DOHH2 (cell line): Measurements from ENCODE around the gene UROC1.

ENCODE experiments used
- H3F3A ChIP-seq: fragments of 200-600 bp; sonication (generic), shearing (Covaris generic); 2 replicates; pipeline ENCODE4 v1.6.0; 2016; ENCODE audit warnings: antibody characterized with exemption, mild to moderate bottlenecking; ENCODE audit not compliant: control insufficient read depth, insufficient read depth
- H3K27ac ChIP-seq: fragments of 200-600 bp; sonication (generic); 2 replicates; pipeline ENCODE4 v1.5.1; 2014; ENCODE audit warnings: low read depth, mild to moderate bottlenecking, low read length, moderate library complexity
- H3K27me3 ChIP-seq: fragments of 200-600 bp; sonication (generic); 2 replicates; pipeline ENCODE4 v1.6.1; 2014; ENCODE audit warnings: mild to moderate bottlenecking, low read length, mixed read lengths; ENCODE audit not compliant: control insufficient read depth
- H3K36me3 ChIP-seq: fragments of 200-600 bp; sonication (generic); 2 replicates; pipeline ENCODE4 v1.6.1; 2014; ENCODE audit warnings: mild to moderate bottlenecking, low read length, moderate library complexity, mixed read lengths; ENCODE audit not compliant: control insufficient read depth
- H3K4me1 ChIP-seq: fragments of 200-600 bp; sonication (generic); 2 replicates; pipeline ENCODE4 v1.6.1; 2014; ENCODE audit warnings: mild to moderate bottlenecking, low read length, mixed read lengths; ENCODE audit not compliant: control insufficient read depth
- H3K4me2 ChIP-seq: fragments of 200-600 bp; sonication (generic); 2 replicates; pipeline ENCODE4 v1.6.0; 2014; ENCODE audit warnings: mild to moderate bottlenecking, low read length, moderate library complexity
- H3K4me3 ChIP-seq: fragments of 200-600 bp; sonication (generic); 2 replicates; pipeline ENCODE4 v1.5.1; 2014; ENCODE audit warnings: mild to moderate bottlenecking, low read length, mixed read lengths
- H3K79me2 ChIP-seq: fragments of 200-600 bp; sonication (generic); 2 replicates; pipeline ENCODE4 v1.6.1; 2014; ENCODE audit warnings: mild to moderate bottlenecking, low read length, mixed read lengths; ENCODE audit not compliant: control insufficient read depth
- H3K9me2 ChIP-seq: fragments of 200-600 bp; sonication (generic); replicated peaks from 2 replicates; pipeline ENCODE4 v1.6.1; 2014; ENCODE audit warnings: mild to moderate bottlenecking, low read length, mixed read lengths; ENCODE audit not compliant: control insufficient read depth
- H3K9me3 ChIP-seq: fragments of 200-600 bp; sonication (generic); 2 replicates; pipeline ENCODE4 v1.6.1; 2014; ENCODE audit warnings: antibody characterized with exemption, low read length, mixed read lengths; ENCODE audit not compliant: control insufficient read depth, insufficient read depth
- H4K20me1 ChIP-seq: fragments of 200-600 bp; sonication (generic); 2 replicates; pipeline ENCODE4 v1.6.0; 2014; ENCODE audit warnings: low read depth, mild to moderate bottlenecking, antibody characterized with exemption, low read length, moderate library complexity; ENCODE audit not compliant: control insufficient read depth, insufficient read depth
- EZH2phosphoT487 ChIP-seq: fragments of 200-600 bp; sonication (generic); IDR thresholded peaks from 2 replicates; pipeline ENCODE4 v1.6.1; 2017; ENCODE audit warnings: borderline replicate concordance, mild to moderate bottlenecking, antibody characterized with exemption, low read length, moderate library complexity, mixed read lengths
- TF ChIP-seq, protein P1 (sequence below): fragments of 200-600 bp; sonication (generic); IDR thresholded peaks from one replicate; pipeline ENCODE4 v1.5.1; 2014; ENCODE audit warnings: antibody characterized with exemption, mild to moderate bottlenecking, low read depth, low read length; ENCODE audit not compliant: poor library complexity, severe bottlenecking

UROC1 gene

DNA sequence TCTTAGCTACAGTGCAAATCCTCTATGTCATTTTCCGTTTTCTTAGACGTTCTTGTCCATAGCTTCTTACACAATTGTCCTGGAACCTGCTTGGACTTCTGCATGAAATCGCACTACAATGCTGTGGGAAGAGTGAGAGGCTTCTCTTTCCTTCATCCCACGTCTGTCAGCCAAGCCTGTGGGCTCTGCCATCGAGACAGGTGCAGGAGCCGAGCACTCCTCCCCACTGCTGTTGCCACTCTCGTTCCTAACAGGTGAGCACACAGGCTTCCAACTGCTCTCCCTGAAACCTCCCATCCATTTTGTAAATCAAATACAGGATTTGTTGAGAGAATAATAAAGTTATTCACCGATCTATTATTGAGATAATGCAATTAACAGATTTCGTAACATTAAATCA is 65.4 kb downstream of the UROC1 start:
- no peaks in the 10 kb centered on the region for H3K9me3 ChIP-seq
- H3K4me1 ChIP-seq, result no peaks in the 10 kb centered on the region
- H3K9me2 ChIP-seq, result no peaks in the 10 kb centered on the region
- no peak overlapping the region for H3K4me3 ChIP-seq
- no peak overlapping the region for H3K4me2 ChIP-seq
- H4K20me1 ChIP-seq, result 0 out of 2 replicates have a peak, but pooled peaks cover 6% of the 10 kb centered on the region
- H3K36me3 ChIP-seq, result peaks cover 57% of the 10 kb centered on the region
- H3K27ac ChIP-seq, result no peak overlapping the region
- no peaks in the 10 kb centered on the region for H3K27me3 ChIP-seq
- no peaks in the 10 kb centered on the region for H3F3A ChIP-seq
- H3K79me2 ChIP-seq, result peaks cover 20% of the 10 kb centered on the region
- TF ChIP-seq EZH2phosphoT487, result no peak
- TF ChIP-seq, protein P1, sequence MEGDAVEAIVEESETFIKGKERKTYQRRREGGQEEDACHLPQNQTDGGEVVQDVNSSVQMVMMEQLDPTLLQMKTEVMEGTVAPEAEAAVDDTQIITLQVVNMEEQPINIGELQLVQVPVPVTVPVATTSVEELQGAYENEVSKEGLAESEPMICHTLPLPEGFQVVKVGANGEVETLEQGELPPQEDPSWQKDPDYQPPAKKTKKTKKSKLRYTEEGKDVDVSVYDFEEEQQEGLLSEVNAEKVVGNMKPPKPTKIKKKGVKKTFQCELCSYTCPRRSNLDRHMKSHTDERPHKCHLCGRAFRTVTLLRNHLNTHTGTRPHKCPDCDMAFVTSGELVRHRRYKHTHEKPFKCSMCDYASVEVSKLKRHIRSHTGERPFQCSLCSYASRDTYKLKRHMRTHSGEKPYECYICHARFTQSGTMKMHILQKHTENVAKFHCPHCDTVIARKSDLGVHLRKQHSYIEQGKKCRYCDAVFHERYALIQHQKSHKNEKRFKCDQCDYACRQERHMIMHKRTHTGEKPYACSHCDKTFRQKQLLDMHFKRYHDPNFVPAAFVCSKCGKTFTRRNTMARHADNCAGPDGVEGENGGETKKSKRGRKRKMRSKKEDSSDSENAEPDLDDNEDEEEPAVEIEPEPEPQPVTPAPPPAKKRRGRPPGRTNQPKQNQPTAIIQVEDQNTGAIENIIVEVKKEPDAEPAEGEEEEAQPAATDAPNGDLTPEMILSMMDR, result no peak

DNA sequence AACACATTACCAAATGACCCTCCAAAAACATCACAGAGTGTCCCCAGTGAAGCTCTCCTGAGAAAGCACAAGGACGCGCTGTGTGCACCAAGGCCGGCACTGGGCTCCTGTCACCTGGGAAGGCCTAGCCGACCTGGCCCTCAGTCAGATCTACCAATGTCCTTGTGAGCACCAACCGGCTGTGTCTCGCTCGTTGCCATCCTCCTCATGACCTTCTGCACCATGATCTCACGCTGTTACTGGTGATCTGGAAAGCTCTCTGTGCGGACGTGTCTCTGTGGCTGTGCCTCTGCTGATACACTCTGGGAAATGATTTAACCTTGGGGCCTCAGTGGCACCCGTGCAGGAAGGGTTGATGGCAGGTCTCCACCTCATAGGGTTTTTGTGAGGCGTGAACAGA is 66.1 kb downstream of the UROC1 start:
- no peak overlapping the region for H3K4me2 ChIP-seq
- no peaks in the 10 kb centered on the region for H3K9me2 ChIP-seq
- peaks cover 13% of the 10 kb centered on the region for H3K79me2 ChIP-seq
- H3F3A ChIP-seq, result no peaks in the 10 kb centered on the region
- no peak overlapping the region for H3K4me3 ChIP-seq
- no peaks in the 10 kb centered on the region for H4K20me1 ChIP-seq
- no peaks in the 10 kb centered on the region for H3K9me3 ChIP-seq
- H3K36me3 ChIP-seq, result peaks cover 52% of the 10 kb centered on the region
- H3K4me1 ChIP-seq, result no peaks in the 10 kb centered on the region
- no peaks in the 10 kb centered on the region for H3K27me3 ChIP-seq
- TF ChIP-seq, protein P1, result no peak
- TF ChIP-seq EZH2phosphoT487, result no peak
- no peak overlapping the region for H3K27ac ChIP-seq

DNA sequence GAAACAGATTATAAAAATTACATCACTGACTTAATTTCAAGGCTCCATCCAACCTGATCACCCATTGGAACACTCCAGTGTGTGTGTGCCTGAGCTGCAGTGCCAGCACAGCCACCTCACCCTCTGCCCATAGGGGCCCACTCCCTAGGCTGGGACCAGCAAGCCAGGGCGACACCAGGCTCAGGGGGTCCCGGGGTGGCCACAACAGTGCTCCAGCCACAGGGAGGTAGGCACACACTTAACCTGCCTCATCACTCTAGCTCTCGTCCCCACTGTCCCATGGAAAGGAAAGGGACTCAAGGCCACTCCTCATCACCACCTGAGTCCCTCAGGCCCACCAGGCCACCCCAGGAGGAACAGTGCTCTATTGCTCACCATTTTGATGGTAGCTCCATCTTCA is 66.8 kb downstream of the UROC1 start:
- no peaks in the 10 kb centered on the region for H3K9me3 ChIP-seq
- no peak for TF ChIP-seq EZH2phosphoT487
- TF ChIP-seq, protein P1, result no peak
- no peak overlapping the region for H3K4me2 ChIP-seq
- no peaks in the 10 kb centered on the region for H3F3A ChIP-seq
- no peak overlapping the region for H3K27ac ChIP-seq
- no peaks in the 10 kb centered on the region for H3K4me1 ChIP-seq
- no peaks in the 10 kb centered on the region for H4K20me1 ChIP-seq
- peaks cover 47% of the 10 kb centered on the region for H3K36me3 ChIP-seq
- no peaks in the 10 kb centered on the region for H3K27me3 ChIP-seq
- H3K79me2 ChIP-seq, result peaks cover 7% of the 10 kb centered on the region
- H3K4me3 ChIP-seq, result no peak overlapping the region
- no peaks in the 10 kb centered on the region for H3K9me2 ChIP-seq

DNA sequence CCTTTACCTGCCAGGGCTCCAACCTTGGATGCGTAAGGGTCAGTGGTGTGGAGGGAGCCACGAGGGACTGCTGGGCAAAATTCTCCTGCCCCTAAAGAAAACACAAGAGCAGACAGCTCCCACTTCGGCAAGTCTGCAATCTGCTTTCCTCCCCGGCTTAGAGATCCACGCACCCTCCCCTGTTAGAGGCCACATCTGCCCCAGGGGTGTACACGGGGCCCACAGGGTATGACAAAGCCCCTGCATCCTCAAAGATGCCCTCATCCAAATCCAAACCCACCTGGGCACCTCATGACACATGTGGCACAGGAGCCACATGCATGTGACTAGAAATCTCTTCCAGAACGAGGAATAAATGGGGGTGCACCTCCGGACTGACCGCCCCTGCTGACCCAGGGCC is 67.4 kb downstream of the UROC1 start:
- no peaks in the 10 kb centered on the region for H3K9me3 ChIP-seq
- no peak overlapping the region for H3K4me3 ChIP-seq
- peaks cover 43% of the 10 kb centered on the region for H3K36me3 ChIP-seq

More for the DNA sequence above, 67.4 kb downstream of the UROC1 start:
- Histone ChIP-seq H3F3A (no peaks in the 10 kb centered on the region), H3K27me3 (no peaks in the 10 kb centered on the region), H4K20me1 (no peaks in the 10 kb centered on the region), H3K27ac (no peak overlapping the region), H3K4me2 (no peak overlapping the region), H3K9me2 (no peaks in the 10 kb centered on the region), H3K4me1 (no peaks in the 10 kb centered on the region), H3K79me2 (peaks cover 5% of the 10 kb centered on the region)
- TF ChIP-seq EZH2phosphoT487, result no peak
- TF ChIP-seq, protein P1, result no peak
